MCF 10A (cell line): ENCODE data around the gene ADAMTSL1. TPM values are rescaled to one million over a fixed set of nuclear protein-coding genes. Genes with fewer than 3 reads are reported as not detected.

ENCODE experiments used
- BruUV-seq: library from RNA; stranded (reverse); fragments of 400-500 nt; replicated peaks from 2 replicates; lab custom pipeline; 2021; lab: Mats Ljungman, UMichigan
- CTCF ChIA-PET: fragments of 300-600 bp; sonication (Branson Sonifier 250); formaldehyde crosslinking; extraction: SDS; loops from one replicate; lab custom pipeline; 2021; ENCODE audit warnings: antibody characterized with exemption, inconsistent platforms; lab: Yijun Ruan, JAX
- POLR2A ChIA-PET: fragments of 300-600, 350-650 bp; sonication (Branson Sonifier 250); formaldehyde crosslinking; extraction: SDS; loops from one replicate; lab custom pipeline; 2020; ENCODE audit warnings: antibody characterized with exemption, inconsistent platforms; lab: Yijun Ruan, JAX
- DNase-seq: peaks from one replicate; pipeline ENCODE4 v3.0.0-alpha.2; 2018; ENCODE audit not compliant: unreplicated experiment
- H3K27ac Mint-ChIP-seq: one replicate; pipeline ENCODE4 v1.8.0; 2022; ENCODE audit warnings: mild to moderate bottlenecking, low read depth, mixed read lengths; ENCODE audit not compliant: unreplicated experiment
- H3K27me3 Mint-ChIP-seq: one replicate; pipeline ENCODE4 v1.8.0; 2022; ENCODE audit warnings: mixed read lengths; ENCODE audit not compliant: insufficient read depth, unreplicated experiment
- H3K36me3 Mint-ChIP-seq: one replicate; pipeline ENCODE4 v1.8.0; 2022; ENCODE audit warnings: mild to moderate bottlenecking, moderate library complexity, mixed read lengths; ENCODE audit not compliant: insufficient read depth, unreplicated experiment
- H3K4me1 Mint-ChIP-seq: one replicate; pipeline ENCODE4 v1.8.0; 2022; ENCODE audit warnings: mixed read lengths; ENCODE audit not compliant: insufficient read depth, unreplicated experiment
- H3K4me3 Mint-ChIP-seq: one replicate; pipeline ENCODE4 v1.8.0; 2022; ENCODE audit warnings: mild to moderate bottlenecking, moderate library complexity, mixed read lengths; ENCODE audit not compliant: unreplicated experiment
- H3K9me3 Mint-ChIP-seq: one replicate; pipeline ENCODE4 v1.8.0; 2022; ENCODE audit warnings: mixed read lengths; ENCODE audit not compliant: unreplicated experiment
- intact Hi-C: fragments of 100-400 bp; cut with micrococcal nuclease; formaldehyde crosslinking; loops from 2 replicates; pipeline ENCODE4 v1.14.1; 2022
- total RNA-seq: library from RNA; stranded (reverse); gene quantifications from 2 replicates; pipeline ENCODE4 v1.2.3, GENCODE V29; 2022
- TF ChIP-seq, protein P1 (sequence below): fragments of 200-600 bp; IDR thresholded peaks from one replicate; pipeline ENCODE4 v1.8.0; 2022; ENCODE audit warnings: antibody characterized with exemption, mild to moderate bottlenecking; ENCODE audit not compliant: unreplicated experiment

Gene ADAMTSL1
- total RNA-seq, 1 experiment from 2014 or later = not detected

DNA sequence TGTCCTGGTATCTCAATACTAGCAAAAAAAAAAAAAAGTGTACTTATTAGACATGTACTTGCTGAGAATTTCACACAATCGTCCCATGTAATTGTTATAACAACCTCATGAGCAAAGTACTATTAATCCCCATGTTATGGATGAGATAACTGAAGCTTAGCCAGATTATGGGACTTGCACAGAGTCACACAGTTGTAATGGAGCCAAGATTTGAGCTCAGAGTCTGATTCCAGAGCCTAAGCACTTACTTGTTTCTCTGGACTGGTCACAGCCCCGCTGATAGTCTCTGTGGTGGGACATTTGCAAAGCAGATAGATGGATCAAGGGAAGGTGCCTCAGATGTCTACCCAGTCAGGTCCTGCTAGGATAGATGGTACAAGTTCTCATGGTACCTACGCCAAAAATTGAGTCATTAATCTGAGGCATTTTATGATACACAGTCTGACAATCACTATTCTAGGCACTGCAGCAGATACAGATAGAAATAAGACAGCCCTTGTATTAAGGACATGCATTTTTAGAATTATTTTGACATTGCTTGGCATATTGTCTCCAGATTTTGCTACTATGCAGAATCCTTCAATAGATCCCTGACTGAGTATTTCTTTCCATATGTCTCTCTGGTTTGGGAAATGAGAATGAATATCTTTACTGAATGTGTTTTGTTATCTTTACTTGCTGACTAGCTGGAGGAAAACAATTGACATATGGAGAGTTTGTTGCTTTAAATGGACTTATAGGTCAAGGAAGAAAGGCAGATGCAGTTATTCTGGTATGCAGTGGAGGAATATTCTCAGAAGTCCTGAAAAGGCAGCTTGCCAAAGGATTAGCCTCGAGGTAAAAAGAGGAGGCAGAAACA is 149.5 kb downstream of the ADAMTSL1 start:
- no peaks in the 10 kb centered on the region for H3K27me3 Mint-ChIP-seq
- DNase-seq = no peak
- POLR2A ChIA-PET = interaction anchor here (0.6 kb wide), 1 partner anchor 1549 kb away, joined by 4 read pairs; no protein-coding TSS in a partner anchor
- H3K27ac Mint-ChIP-seq = no peak overlapping the region
- TF ChIP-seq, protein P1, sequence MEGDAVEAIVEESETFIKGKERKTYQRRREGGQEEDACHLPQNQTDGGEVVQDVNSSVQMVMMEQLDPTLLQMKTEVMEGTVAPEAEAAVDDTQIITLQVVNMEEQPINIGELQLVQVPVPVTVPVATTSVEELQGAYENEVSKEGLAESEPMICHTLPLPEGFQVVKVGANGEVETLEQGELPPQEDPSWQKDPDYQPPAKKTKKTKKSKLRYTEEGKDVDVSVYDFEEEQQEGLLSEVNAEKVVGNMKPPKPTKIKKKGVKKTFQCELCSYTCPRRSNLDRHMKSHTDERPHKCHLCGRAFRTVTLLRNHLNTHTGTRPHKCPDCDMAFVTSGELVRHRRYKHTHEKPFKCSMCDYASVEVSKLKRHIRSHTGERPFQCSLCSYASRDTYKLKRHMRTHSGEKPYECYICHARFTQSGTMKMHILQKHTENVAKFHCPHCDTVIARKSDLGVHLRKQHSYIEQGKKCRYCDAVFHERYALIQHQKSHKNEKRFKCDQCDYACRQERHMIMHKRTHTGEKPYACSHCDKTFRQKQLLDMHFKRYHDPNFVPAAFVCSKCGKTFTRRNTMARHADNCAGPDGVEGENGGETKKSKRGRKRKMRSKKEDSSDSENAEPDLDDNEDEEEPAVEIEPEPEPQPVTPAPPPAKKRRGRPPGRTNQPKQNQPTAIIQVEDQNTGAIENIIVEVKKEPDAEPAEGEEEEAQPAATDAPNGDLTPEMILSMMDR = no peak
- intact Hi-C loops = no loop called here
- H3K4me1 Mint-ChIP-seq = no peaks in the 10 kb centered on the region
- BruUV-seq = no TSS peak
- H3K36me3 Mint-ChIP-seq = no peaks in the 10 kb centered on the region
- no peaks in the 10 kb centered on the region for H3K9me3 Mint-ChIP-seq
- H3K4me3 Mint-ChIP-seq = no peak overlapping the region
- CTCF ChIA-PET = interaction anchor here (0.6 to 1.2 kb wide), 4 partner anchors 10 to 1764 kb away, joined by 3 to 7 read pairs (median 4); no protein-coding TSS in a partner anchor

DNA sequence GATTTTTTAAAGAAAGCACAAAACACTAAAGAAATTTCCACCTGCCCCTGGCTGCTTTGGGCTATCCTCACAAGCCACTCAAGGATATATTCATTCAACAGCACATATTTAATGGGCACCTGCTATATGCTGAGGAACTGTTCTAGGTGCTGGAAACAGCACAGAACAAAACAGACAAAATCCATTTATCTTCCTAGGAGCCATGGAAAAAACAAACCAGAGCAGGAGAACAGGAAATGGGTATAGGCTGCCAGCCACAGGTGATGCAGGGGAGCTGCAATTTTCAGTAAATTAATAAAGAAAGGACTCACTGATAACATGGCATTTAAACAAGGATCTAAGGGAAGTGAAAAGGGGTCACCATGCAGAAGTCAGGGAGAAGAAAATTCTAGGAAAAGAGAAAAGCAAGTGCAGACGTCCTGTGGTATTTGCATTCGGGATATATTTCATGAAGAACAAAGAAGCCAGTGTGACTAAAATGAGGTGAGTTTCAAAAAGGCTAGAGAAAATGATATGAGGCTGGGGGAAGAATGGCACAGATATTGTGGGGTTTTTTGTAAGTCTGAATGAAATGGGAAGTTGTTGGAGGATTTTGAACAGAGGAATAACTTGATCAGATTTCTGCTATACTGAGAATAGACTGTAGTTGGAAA is 152.2 kb downstream of the ADAMTSL1 start:
- Mint-ChIP-seq H3K27ac (no peak overlapping the region), H3K27me3 (no peaks in the 10 kb centered on the region), H3K4me3 (no peak overlapping the region), H3K4me1 (no peaks in the 10 kb centered on the region), H3K9me3 (no peaks in the 10 kb centered on the region), H3K36me3 (no peaks in the 10 kb centered on the region)
- intact Hi-C loops = loop anchor here (1.0 kb wide), 1 partner anchor 371 kb away; no protein-coding TSS in a partner anchor
- CTCF ChIA-PET = interaction anchor here (0.6 to 2.1 kb wide), 2 partner anchors 216 to 372 kb away, joined by 3 to 9 read pairs; no protein-coding TSS in a partner anchor
- DNase-seq = peak; percentile 12
- TF ChIP-seq, protein P1 = no peak
- POLR2A ChIA-PET = no interaction called here
- BruUV-seq = no TSS peak

DNA sequence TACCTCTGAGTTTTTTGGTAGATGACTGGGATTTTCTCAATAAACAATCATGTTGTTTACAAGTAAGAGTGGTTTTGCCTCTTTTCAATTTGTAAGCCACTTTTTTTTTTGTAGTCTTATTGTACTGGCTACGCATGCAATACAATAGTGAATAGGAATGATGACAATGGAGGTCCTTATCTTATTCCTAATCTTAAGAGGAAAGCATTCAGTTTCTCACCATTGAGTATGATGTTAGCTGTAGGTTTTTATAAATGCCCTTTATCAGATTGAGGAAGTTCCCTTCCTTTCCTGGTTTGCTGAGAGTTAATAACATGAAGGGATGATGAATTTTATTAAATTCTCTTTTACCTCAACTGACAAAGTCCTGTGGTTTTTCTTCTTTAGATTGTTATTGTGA is 155.2 kb downstream of the ADAMTSL1 start:
- ChIA-PET POLR2A (no interaction called here), CTCF (no interaction called here)
- Mint-ChIP-seq H3K4me3 (no peak overlapping the region), H3K9me3 (no peaks in the 10 kb centered on the region), H3K4me1 (peaks cover 6% of the 10 kb centered on the region), H3K27me3 (no peaks in the 10 kb centered on the region), H3K36me3 (no peaks in the 10 kb centered on the region), H3K27ac (no peak overlapping the region)
- intact Hi-C loops = no loop called here
- BruUV-seq = no TSS peak
- TF ChIP-seq, protein P1 = no peak
- no peak for DNase-seq
